Tibial artery (tissue), 4 donors: ENCODE results near the gene DUS4L.

Source experiments
- DNase-seq, 2 donors: peaks; one replicate each; pipeline ENCODE4 v3.0.0-alpha.2; 2019
- H3K27ac ChIP-seq, 2 donors: fragments of 200-600 bp; sonication (generic) in 1 of 2; 1 replicate in 1 of 2; 2 replicates in 1 of 2; pipeline ENCODE4 v1.5.1; 2018 to 2019; ENCODE audit warnings: mild to moderate bottlenecking in 1 of 2
- H3K27me3 ChIP-seq, 2 donors: fragments of 200-600 bp; sonication (generic) in 1 of 2; one replicate each; pipeline versions ENCODE4 v1.5.1 to v1.6.0; 2016 to 2019
- H3K36me3 ChIP-seq, 3 donors: fragments of 200-600 bp; sonication (generic) in 2 of 3; one replicate each; pipeline ENCODE4 v1.5.1; 2016 to 2019; ENCODE audit warnings: mild to moderate bottlenecking in 2 of 3
- H3K4me1 ChIP-seq, 4 donors: fragments of 200-600 bp; sonication (generic) in 2 of 4; 1 replicate in 3 of 4; 2 replicates in 1 of 4; pipeline ENCODE4 v1.5.1; 2016 to 2019
- H3K4me3 ChIP-seq, 2 donors: fragments of 200-600 bp; sonication (generic) in 1 of 2; 1 replicate in 1 of 2; 2 replicates in 1 of 2; pipeline ENCODE4 v1.5.1; 2018 to 2019; ENCODE audit warnings: mild to moderate bottlenecking in 2 of 2
- H3K9me3 ChIP-seq, 3 donors: fragments of 200-600 bp; sonication (generic) in 1 of 3; one replicate each; pipeline ENCODE4 v1.5.1; 2016 to 2019
- CTCF ChIP-seq, 2 experiments: fragments of 200-600 bp in 1 of 2; fragments of 450-650 bp in 1 of 2; IDR thresholded peaks; one replicate each; pipeline ENCODE4 v1.5.1; 2017 to 2019; ENCODE audit warnings: antibody characterized with exemption in 2 of 2, mild to moderate bottlenecking in 1 of 2, moderate library complexity in 1 of 2
- intact Hi-C: fragments of 100-400 bp; cut with DNase I; formaldehyde crosslinking; loops from one replicate; pipeline ENCODE4 v1.15.0; 2023; ENCODE audit warnings: low total_unique reads

The DUS4L gene

GRCh38 chr7:107563775-107564552 lies at the start of gene DUS4L, which contains the start of gene COG5:
Gene DUS4L, plus strand, starts transcription at chr7:107563971. Its CDS starts 3,100 bp downstream, at chr7:107567071.
Gene COG5, minus strand, starts transcription at chr7:107563920. Its CDS starts 24 bp downstream, at chr7:107563896.
- Histone ChIP-seq H3K36me3 (no peaks in the 10 kb centered on the region), H3K9me3 (no peaks in the 10 kb centered on the region), H3K4me3 (peak within 1 kb of the TSS; percentile 79 to 90), H3K27ac (peak within 1 kb of the TSS; percentile 90 to 95), H3K27me3 (no peaks in the 10 kb centered on the region), H3K4me1 (peaks cover 0 to 54% (median 26%) of the 10 kb centered on the region in 4 donors)
- no peak for TF ChIP-seq CTCF (IDR thresholded peaks at IDR 0.05)
- intact Hi-C loops, result no loop called here
- DNase-seq, result peak; percentile 76 to 88

- H3K4me3 ChIP-seq, result no peak overlapping the region
- intact Hi-C loops, result no loop called here
- peaks cover 14% of the 10 kb centered on the region in 3 donors for H3K36me3 ChIP-seq
- DNase-seq, result no peak
- TF ChIP-seq CTCF (IDR thresholded peaks at IDR 0.05), result no peak
- H3K27ac ChIP-seq, result no peak overlapping the region
- H3K9me3 ChIP-seq, result no peaks in the 10 kb centered on the region
- no peaks in the 10 kb centered on the region for H3K4me1 ChIP-seq
- H3K27me3 ChIP-seq, result no peaks in the 10 kb centered on the region
Measured at GRCh38 chr7:107526672-107527071, 37.1 kb upstream of the DUS4L start.

GRCh38 chr7:107527196-107527595 lies 36.6 kb upstream of the DUS4L start:
- H3K4me3 ChIP-seq, result no peak overlapping the region
- no peak for DNase-seq
- no peak overlapping the region for H3K27ac ChIP-seq
- no peaks in the 10 kb centered on the region for H3K4me1 ChIP-seq
- H3K36me3 ChIP-seq, result peaks cover 14% of the 10 kb centered on the region in 3 donors
- intact Hi-C loops, result no loop called here
- no peak for TF ChIP-seq CTCF (IDR thresholded peaks at IDR 0.05)
- H3K27me3 ChIP-seq, result no peaks in the 10 kb centered on the region
- H3K9me3 ChIP-seq, result no peaks in the 10 kb centered on the region

- Histone ChIP-seq H3K27ac (no peak overlapping the region), H3K4me1 (no peaks in the 10 kb centered on the region), H3K27me3 (no peaks in the 10 kb centered on the region), H3K4me3 (no peak overlapping the region), H3K36me3 (peaks cover 14% of the 10 kb centered on the region in 3 donors), H3K9me3 (no peaks in the 10 kb centered on the region)
- intact Hi-C loops, result no loop called here
- no peak for TF ChIP-seq CTCF (IDR thresholded peaks at IDR 0.05)
- DNase-seq, result no peak
Measured at GRCh38 chr7:107528461-107528860, 35.3 kb upstream of the DUS4L start.

- no peaks in the 10 kb centered on the region for H3K27me3 ChIP-seq
- DNase-seq, result no peak
- H3K4me1 ChIP-seq, result no peaks in the 10 kb centered on the region
- intact Hi-C loops, result no loop called here
- peaks cover 7 to 14% (median 11%) of the 10 kb centered on the region in 3 donors for H3K36me3 ChIP-seq
- no peak overlapping the region for H3K4me3 ChIP-seq
- no peak overlapping the region for H3K27ac ChIP-seq
- H3K9me3 ChIP-seq, result no peaks in the 10 kb centered on the region
- no peak for TF ChIP-seq CTCF (IDR thresholded peaks at IDR 0.05)
Measured at GRCh38 chr7:107530751-107531150, 33.0 kb upstream of the DUS4L start.
